ENCODE measurements around the gene BAHCC1. TPM values are rescaled to one million over a fixed set of nuclear protein-coding genes. Genes with fewer than 3 reads are reported as not detected.
A peak's percentile ranks its signal among the peaks of the same experiment; 100 is the strongest.

BAHCC1 gene
- total and polyA plus RNA-seq, 11 donors: 6.0 to 19.6 (median 8.9) TPM

- DNase-seq: no peak
- WGBS, 4 donors: 70 to 91% (median 87%) methylated on average over 6 to 7 of the region's 7 CpGs
- no peak for ATAC-seq
- no peak overlapping the region for H3K27ac ChIP-seq
- TF ChIP-seq CTCF (IDR thresholded peaks at IDR 0.05) (no peak), POLR2A (IDR thresholded peaks at IDR 0.05) (no peak)
- no peak overlapping the region for H3K4me3 ChIP-seq
- intact Hi-C loops (cut with DNase I): loop anchor here in 3 of 10 donors (5.0 to 10.0 kb wide), 2 partner anchors 40 to 58 kb away; no protein-coding TSS in a partner anchor
- peaks cover 0 to 8% (median 0%) of the 10 kb centered on the region in 9 donors for H3K27me3 ChIP-seq
- no peaks in the 10 kb centered on the region for H3K36me3 ChIP-seq
- H3K9me3 ChIP-seq: no peaks in the 10 kb centered on the region
- H3K4me1 ChIP-seq: peaks cover 0 to 25% (median 20%) of the 10 kb centered on the region in 12 donors
These were observed 81.9 kb downstream of the BAHCC1 start for GRCh38 chr17:81477173-81477572.

GRCh38 chr17:81478119-81478518, 82.9 kb downstream of the BAHCC1 start:
- no peaks in the 10 kb centered on the region for H3K36me3 ChIP-seq
- H3K4me1 ChIP-seq: peaks cover 0 to 34% (median 25%) of the 10 kb centered on the region in 12 donors
- 92 to 97% (median 93%) methylated on average over 19 to 20 of the region's 20 CpGs for WGBS, 4 donors
- H3K9me3 ChIP-seq: no peaks in the 10 kb centered on the region
- DNase-seq (no peak), ATAC-seq (no peak)
- no peak overlapping the region for H3K27ac ChIP-seq
- H3K4me3 ChIP-seq: no peak overlapping the region
- TF ChIP-seq POLR2A (IDR thresholded peaks at IDR 0.05): no peak
- no peak for TF ChIP-seq CTCF (IDR thresholded peaks at IDR 0.05)
- peaks cover 0 to 8% (median 0%) of the 10 kb centered on the region in 9 donors for H3K27me3 ChIP-seq
- intact Hi-C loops (cut with DNase I): loop anchor here in 4 of 10 donors (2.0 to 10.0 kb wide), 3 partner anchors 33 to 57 kb away; no protein-coding TSS in a partner anchor

- ATAC-seq: no peak
- Histone ChIP-seq H3K4me3 (no peak overlapping the region), H3K36me3 (no peaks in the 10 kb centered on the region), H3K27ac (peak overlapping the region in 1 of 12 donors; percentile 62), H3K4me1 (peaks cover 0 to 47% (median 36%) of the 10 kb centered on the region in 12 donors), H3K9me3 (no peaks in the 10 kb centered on the region), H3K27me3 (peaks cover 0 to 8% (median 0%) of the 10 kb centered on the region in 9 donors)
- WGBS, 4 donors: 80 to 91% (median 88%) methylated on average over 17 to 20 of the region's 20 CpGs
- TF ChIP-seq CTCF (IDR thresholded peaks at IDR 0.05): no peak
- TF ChIP-seq POLR2A (IDR thresholded peaks at IDR 0.05): no peak
- DNase-seq: no peak
- intact Hi-C loops (cut with DNase I): loop anchor here (2.0 to 10.0 kb wide), 14 partner anchors 35 to 337 kb away; partner anchors contain the start of genes SLC38A10 (in 3 of the 10) and BAHCC1 (in 2 of the 10)
These were observed 84.2 kb downstream of the BAHCC1 start for GRCh38 chr17:81479175-81480071.
